Measurements from ENCODE around the gene MTNR1B.

The MTNR1B gene

DNA sequence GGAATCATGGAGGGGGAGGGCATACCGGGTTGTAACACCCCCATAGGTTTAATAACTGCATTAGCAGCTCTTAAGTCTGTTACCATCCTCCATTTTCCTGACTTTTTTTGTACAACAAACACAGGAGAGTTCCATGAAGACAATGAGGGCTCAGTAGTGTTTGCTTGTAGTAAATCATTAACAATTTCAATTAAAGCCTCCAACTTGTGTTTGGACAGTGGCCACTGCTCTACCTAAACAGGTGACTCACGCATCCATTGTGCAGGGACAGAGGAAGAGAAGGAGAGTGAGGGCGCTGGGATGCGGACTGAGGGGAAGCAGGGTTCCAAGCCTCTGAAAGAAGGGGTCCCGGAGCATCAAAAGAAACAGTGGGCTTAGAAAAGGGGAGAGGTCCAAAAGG is 21.3 kb upstream of the MTNR1B start:
- Histone ChIP-seq H3K4me3 (ENCODE audit: low read depth in 1 of 5, low read length in 5 of 5) (no peak overlapping the region), H3K27me3 (ENCODE audit: control insufficient read depth in 5 of 5, insufficient read depth in 4 of 5, low read length in 5 of 5) (no peaks in the 10 kb centered on the region), H3K4me1 (ENCODE audit: control insufficient read depth in 5 of 5, insufficient read depth in 5 of 5, low read length in 5 of 5) (peaks cover 0 to 12% (median 0%) of the 10 kb centered on the region in 5 donors), H3K27ac (ENCODE audit: low read depth, low read length) (no peak overlapping the region), H3K36me3 (ENCODE audit: control insufficient read depth in 5 of 5, insufficient read depth in 5 of 5, low read length in 5 of 5) (no peaks in the 10 kb centered on the region), H3K9ac (ENCODE audit: low read length in 5 of 5) (no peak overlapping the region), H3K9me3 (ENCODE audit: control insufficient read depth in 5 of 5, low read length in 5 of 5) (peaks cover 3 to 15% (median 11%) of the 10 kb centered on the region in 5 donors)

DNA sequence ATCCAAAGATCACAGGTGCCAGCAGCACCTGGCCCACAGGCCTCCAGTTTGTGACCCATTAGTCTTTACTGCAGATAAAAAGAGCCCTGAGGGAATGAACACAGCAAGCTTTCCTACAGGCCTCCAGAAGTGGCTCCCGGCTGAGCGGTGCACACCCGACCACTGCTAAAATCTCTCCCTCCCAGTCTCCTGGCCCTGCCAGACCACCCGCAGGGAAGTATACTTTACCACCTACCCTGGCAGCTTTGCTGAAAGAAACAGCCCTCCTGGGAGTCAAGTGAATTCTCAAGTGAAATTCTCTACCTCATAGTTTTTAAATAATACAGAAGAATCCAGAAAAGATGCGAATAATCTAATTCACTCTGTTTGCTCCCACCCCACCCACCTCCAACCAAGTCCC is 15.4 kb upstream of the MTNR1B start:
- Histone ChIP-seq H3K27ac (ENCODE audit: low read depth, low read length) (no peak overlapping the region), H3K36me3 (ENCODE audit: control insufficient read depth in 5 of 5, insufficient read depth in 5 of 5, low read length in 5 of 5) (no peaks in the 10 kb centered on the region), H3K4me3 (ENCODE audit: low read depth in 1 of 5, low read length in 5 of 5) (no peak overlapping the region), H3K27me3 (ENCODE audit: control insufficient read depth in 5 of 5, insufficient read depth in 4 of 5, low read length in 5 of 5) (no peaks in the 10 kb centered on the region), H3K9me3 (ENCODE audit: control insufficient read depth in 5 of 5, low read length in 5 of 5) (peaks cover 3 to 9% (median 4%) of the 10 kb centered on the region in 5 donors), H3K4me1 (ENCODE audit: control insufficient read depth in 5 of 5, insufficient read depth in 5 of 5, low read length in 5 of 5) (peaks cover 0 to 12% (median 0%) of the 10 kb centered on the region in 5 donors), H3K9ac (ENCODE audit: low read length in 5 of 5) (no peak overlapping the region)

DNA sequence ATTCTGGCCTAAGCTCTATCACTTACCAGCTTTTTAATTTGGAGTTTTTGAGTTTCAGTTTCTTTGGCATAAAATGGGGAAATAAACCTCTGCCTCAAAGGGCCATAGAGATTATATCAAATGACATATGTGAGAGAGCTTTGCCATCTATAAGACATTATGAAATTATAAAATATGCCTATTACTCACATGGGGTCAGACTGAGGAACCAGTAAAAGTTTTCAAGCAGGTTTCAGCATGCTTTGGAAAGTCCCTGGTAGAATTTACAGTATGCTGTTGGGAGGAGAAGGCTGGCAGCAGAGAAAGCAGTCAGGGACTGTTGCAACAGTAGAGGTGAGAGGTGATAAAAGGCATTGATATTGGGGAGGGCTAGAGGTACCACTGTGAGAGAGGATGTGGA is 13.6 kb upstream of the MTNR1B start:
- Histone ChIP-seq H3K36me3 (ENCODE audit: control insufficient read depth in 5 of 5, insufficient read depth in 5 of 5, low read length in 5 of 5) (no peaks in the 10 kb centered on the region), H3K9ac (ENCODE audit: low read length in 5 of 5) (no peak overlapping the region), H3K27me3 (ENCODE audit: control insufficient read depth in 5 of 5, insufficient read depth in 4 of 5, low read length in 5 of 5) (no peaks in the 10 kb centered on the region), H3K4me1 (ENCODE audit: control insufficient read depth in 5 of 5, insufficient read depth in 5 of 5, low read length in 5 of 5) (peaks cover 0 to 26% (median 3%) of the 10 kb centered on the region in 5 donors), H3K27ac (ENCODE audit: low read depth, low read length) (no peak overlapping the region), H3K9me3 (ENCODE audit: control insufficient read depth in 5 of 5, low read length in 5 of 5) (no peaks in the 10 kb centered on the region), H3K4me3 (ENCODE audit: low read depth in 1 of 5, low read length in 5 of 5) (no peak overlapping the region)

DNA sequence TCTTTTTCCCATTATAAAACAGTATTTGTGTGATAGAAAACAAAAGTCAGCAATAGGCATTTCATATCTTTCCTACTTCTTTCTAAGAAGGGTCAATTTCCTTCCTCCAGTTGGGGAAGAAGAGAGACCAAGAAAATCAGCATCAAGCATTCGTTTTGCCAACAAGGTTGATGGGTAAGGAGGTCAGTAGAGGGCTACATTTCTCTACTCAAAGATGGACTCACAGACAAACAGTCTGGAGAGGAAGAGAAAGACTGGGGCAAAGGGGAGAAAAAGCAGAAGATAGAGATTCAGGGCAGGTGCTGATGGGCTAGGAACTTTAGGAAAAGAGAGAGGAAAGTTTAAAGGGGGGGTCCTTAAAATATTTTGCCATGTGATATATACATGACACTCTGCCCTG is 8.6 kb upstream of the MTNR1B start:
- Histone ChIP-seq H3K4me1 (ENCODE audit: control insufficient read depth in 5 of 5, insufficient read depth in 5 of 5, low read length in 5 of 5) (peaks cover 0 to 16% (median 3%) of the 10 kb centered on the region in 5 donors), H3K36me3 (ENCODE audit: control insufficient read depth in 5 of 5, insufficient read depth in 5 of 5, low read length in 5 of 5) (no peaks in the 10 kb centered on the region), H3K9me3 (ENCODE audit: control insufficient read depth in 5 of 5, low read length in 5 of 5) (no peaks in the 10 kb centered on the region), H3K27ac (ENCODE audit: low read depth, low read length) (no peak overlapping the region), H3K9ac (ENCODE audit: low read length in 5 of 5) (no peak overlapping the region), H3K4me3 (ENCODE audit: low read depth in 1 of 5, low read length in 5 of 5) (no peak overlapping the region), H3K27me3 (ENCODE audit: control insufficient read depth in 5 of 5, insufficient read depth in 4 of 5, low read length in 5 of 5) (no peaks in the 10 kb centered on the region)

DNA sequence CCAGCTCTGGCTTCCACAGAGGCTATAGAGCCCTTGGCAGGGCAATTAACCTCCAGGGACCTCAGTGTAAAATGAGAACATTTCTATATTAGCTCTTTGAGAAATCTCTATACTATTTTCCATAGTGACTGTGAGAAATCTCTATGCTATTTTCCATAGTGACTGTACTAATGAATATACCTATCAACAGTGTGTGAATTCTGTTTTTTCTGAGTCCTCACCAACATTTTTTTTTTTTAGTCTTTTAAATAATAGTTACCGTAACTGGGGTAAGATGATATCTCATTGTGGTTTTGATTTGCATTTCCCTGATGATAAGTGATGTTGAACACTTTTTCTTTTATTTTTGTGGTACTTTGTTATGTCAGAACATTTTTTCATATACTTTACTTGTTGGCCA is 7.0 kb upstream of the MTNR1B start:
- Histone ChIP-seq H3K27ac (ENCODE audit: low read depth, low read length) (no peak overlapping the region), H3K9me3 (ENCODE audit: control insufficient read depth in 5 of 5, low read length in 5 of 5) (no peaks in the 10 kb centered on the region), H3K9ac (ENCODE audit: low read length in 5 of 5) (no peak overlapping the region), H3K27me3 (ENCODE audit: control insufficient read depth in 5 of 5, insufficient read depth in 4 of 5, low read length in 5 of 5) (no peaks in the 10 kb centered on the region), H3K4me3 (ENCODE audit: low read depth in 1 of 5, low read length in 5 of 5) (no peak overlapping the region), H3K4me1 (ENCODE audit: control insufficient read depth in 5 of 5, insufficient read depth in 5 of 5, low read length in 5 of 5) (peaks cover 0 to 16% (median 3%) of the 10 kb centered on the region in 5 donors), H3K36me3 (ENCODE audit: control insufficient read depth in 5 of 5, insufficient read depth in 5 of 5, low read length in 5 of 5) (no peaks in the 10 kb centered on the region)

DNA sequence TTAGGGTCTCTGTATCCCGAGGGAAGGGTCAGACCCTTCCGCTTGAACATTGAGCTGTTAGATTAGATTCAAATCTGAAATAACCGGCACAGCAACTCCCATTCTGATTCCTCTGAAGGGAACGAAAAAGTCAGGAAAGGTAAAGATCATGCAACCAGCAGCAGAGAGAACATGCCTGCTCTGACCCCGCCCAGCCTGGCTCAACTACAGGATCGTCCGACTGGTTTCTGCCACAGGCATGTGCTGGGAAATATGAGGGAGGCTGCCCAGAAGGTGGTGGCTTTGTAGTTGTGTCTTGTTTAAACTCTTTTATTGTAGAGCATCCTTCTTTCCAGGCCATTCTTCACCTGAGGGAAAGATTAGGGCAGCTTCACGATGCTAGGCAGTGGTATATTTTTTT is 5.0 kb upstream of the MTNR1B start:
- no peaks in the 10 kb centered on the region for H3K9me3 ChIP-seq (ENCODE audit: control insufficient read depth in 5 of 5, low read length in 5 of 5)
- H3K4me1 ChIP-seq (ENCODE audit: control insufficient read depth in 5 of 5, insufficient read depth in 5 of 5, low read length in 5 of 5), result peaks cover 0 to 19% (median 3%) of the 10 kb centered on the region in 5 donors
- H3K9ac ChIP-seq (ENCODE audit: low read length in 5 of 5), result no peak overlapping the region
- no peaks in the 10 kb centered on the region for H3K36me3 ChIP-seq (ENCODE audit: control insufficient read depth in 5 of 5, insufficient read depth in 5 of 5, low read length in 5 of 5)
- no peak overlapping the region for H3K4me3 ChIP-seq (ENCODE audit: low read depth in 1 of 5, low read length in 5 of 5)
- H3K27ac ChIP-seq (ENCODE audit: low read depth, low read length), result no peak overlapping the region
- peaks cover 0 to 6% (median 6%) of the 10 kb centered on the region in 5 donors for H3K27me3 ChIP-seq (ENCODE audit: control insufficient read depth in 5 of 5, insufficient read depth in 4 of 5, low read length in 5 of 5)

DNA sequence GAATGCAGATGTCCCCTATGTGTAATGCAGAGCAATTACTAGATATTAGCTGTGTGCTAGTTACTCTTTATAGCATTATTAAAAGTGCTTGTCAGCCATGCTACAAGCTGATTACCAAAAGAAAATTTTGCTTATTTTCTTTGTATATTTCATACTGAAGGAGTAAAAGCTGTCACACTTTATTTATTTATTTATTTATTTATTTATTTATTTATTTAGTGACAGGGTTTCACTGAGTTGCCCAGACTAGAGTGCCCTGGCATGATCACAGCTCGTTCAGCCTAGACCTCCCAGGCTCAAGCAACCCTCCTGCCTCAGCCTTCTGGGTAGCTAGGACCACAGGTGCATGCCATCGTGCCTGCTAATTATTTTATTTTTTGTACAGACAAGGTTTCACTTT is 4.3 kb upstream of the MTNR1B start:
- H3K27ac ChIP-seq (ENCODE audit: low read depth, low read length), result no peak overlapping the region
- peaks cover 0 to 19% (median under 1%) of the 10 kb centered on the region in 5 donors for H3K4me1 ChIP-seq (ENCODE audit: control insufficient read depth in 5 of 5, insufficient read depth in 5 of 5, low read length in 5 of 5)
- peaks cover 2 to 12% (median 12%) of the 10 kb centered on the region in 5 donors for H3K27me3 ChIP-seq (ENCODE audit: control insufficient read depth in 5 of 5, insufficient read depth in 4 of 5, low read length in 5 of 5)
- H3K9ac ChIP-seq (ENCODE audit: low read length in 5 of 5), result no peak overlapping the region
- H3K36me3 ChIP-seq (ENCODE audit: control insufficient read depth in 5 of 5, insufficient read depth in 5 of 5, low read length in 5 of 5), result no peaks in the 10 kb centered on the region
- no peak overlapping the region for H3K4me3 ChIP-seq (ENCODE audit: low read depth in 1 of 5, low read length in 5 of 5)
- no peaks in the 10 kb centered on the region for H3K9me3 ChIP-seq (ENCODE audit: control insufficient read depth in 5 of 5, low read length in 5 of 5)

DNA sequence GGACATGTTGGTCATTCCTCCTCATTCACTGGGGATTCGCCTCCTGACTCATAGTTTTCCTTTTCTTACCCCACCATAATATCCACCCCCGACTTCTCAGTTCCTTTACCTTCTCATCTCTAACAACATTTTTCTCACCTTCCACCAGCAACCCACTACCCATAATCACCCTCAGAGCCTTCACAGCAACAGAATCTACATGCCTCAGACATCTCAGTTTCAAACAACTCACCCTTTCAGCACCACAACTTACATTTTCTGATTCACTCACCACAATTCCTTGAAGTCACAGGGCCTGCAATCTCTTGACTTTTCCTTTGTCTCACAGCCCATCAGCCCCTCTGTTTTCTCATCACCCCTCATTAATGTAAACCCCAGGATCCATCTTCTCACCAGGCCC is 2.3 kb upstream of the MTNR1B start:
- no peaks in the 10 kb centered on the region for H3K9me3 ChIP-seq (ENCODE audit: control insufficient read depth in 5 of 5, low read length in 5 of 5)
- no peak overlapping the region for H3K4me3 ChIP-seq (ENCODE audit: low read depth in 1 of 5, low read length in 5 of 5)
- peaks cover 0 to 11% (median 0%) of the 10 kb centered on the region in 5 donors for H3K4me1 ChIP-seq (ENCODE audit: control insufficient read depth in 5 of 5, insufficient read depth in 5 of 5, low read length in 5 of 5)
- H3K27ac ChIP-seq (ENCODE audit: low read depth, low read length), result no peak overlapping the region
- H3K27me3 ChIP-seq (ENCODE audit: control insufficient read depth in 5 of 5, insufficient read depth in 4 of 5, low read length in 5 of 5), result peaks cover 4 to 12% (median 12%) of the 10 kb centered on the region in 5 donors
- no peaks in the 10 kb centered on the region for H3K36me3 ChIP-seq (ENCODE audit: control insufficient read depth in 5 of 5, insufficient read depth in 5 of 5, low read length in 5 of 5)
- no peak overlapping the region for H3K9ac ChIP-seq (ENCODE audit: low read length in 5 of 5)

DNA sequence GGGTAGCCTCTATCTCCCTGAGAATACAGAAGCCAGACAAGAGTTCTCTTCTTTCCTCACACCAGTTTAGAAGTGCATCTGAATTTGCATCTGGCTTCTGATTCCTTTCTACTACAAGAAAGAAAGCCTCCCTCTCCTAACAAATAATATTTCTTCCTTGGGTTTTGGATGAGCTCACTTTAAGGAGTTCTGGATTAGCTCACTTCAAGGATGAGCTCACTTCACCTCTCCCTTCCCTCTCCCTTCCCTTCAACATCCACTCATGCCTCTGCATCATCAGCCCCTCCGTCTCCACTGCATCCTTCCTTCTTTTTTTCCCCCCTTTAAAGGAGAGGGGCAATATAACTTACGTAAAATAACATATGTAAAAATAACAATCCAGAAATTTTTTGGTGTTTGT is 1.6 kb upstream of the MTNR1B start:
- H3K9ac ChIP-seq (ENCODE audit: low read length in 5 of 5), result no peak overlapping the region
- H3K4me3 ChIP-seq (ENCODE audit: low read depth in 1 of 5, low read length in 5 of 5), result no peak overlapping the region
- no peaks in the 10 kb centered on the region for H3K9me3 ChIP-seq (ENCODE audit: control insufficient read depth in 5 of 5, low read length in 5 of 5)
- no peaks in the 10 kb centered on the region for H3K36me3 ChIP-seq (ENCODE audit: control insufficient read depth in 5 of 5, insufficient read depth in 5 of 5, low read length in 5 of 5)
- H3K4me1 ChIP-seq (ENCODE audit: control insufficient read depth in 5 of 5, insufficient read depth in 5 of 5, low read length in 5 of 5), result peaks cover 0 to 11% (median 0%) of the 10 kb centered on the region in 5 donors
- no peak overlapping the region for H3K27ac ChIP-seq (ENCODE audit: low read depth, low read length)
- peaks cover 4 to 13% (median 12%) of the 10 kb centered on the region in 5 donors for H3K27me3 ChIP-seq (ENCODE audit: control insufficient read depth in 5 of 5, insufficient read depth in 4 of 5, low read length in 5 of 5)

DNA sequence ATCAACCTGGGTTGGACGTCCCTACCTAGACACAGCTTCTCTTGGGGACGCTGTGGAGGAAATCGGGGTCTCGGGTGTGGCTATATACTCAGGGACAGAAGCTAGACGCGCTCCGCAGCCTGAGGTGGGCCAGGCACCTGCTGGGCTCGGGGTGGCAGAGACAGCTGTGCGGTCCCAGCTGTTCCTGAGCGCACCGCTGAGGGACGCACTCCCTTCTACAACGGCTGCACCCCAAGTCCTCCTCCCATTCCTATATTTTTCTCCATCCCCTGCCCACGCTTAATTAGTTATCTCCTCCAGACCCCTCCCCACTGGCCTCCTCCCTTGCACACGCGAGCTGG is 188 bp upstream of the MTNR1B start:
- Histone ChIP-seq H3K27ac (ENCODE audit: low read depth, low read length) (no peak overlapping the region), H3K4me1 (ENCODE audit: control insufficient read depth in 5 of 5, insufficient read depth in 5 of 5, low read length in 5 of 5) (peaks cover 0 to 11% (median 0%) of the 10 kb centered on the region in 5 donors), H3K36me3 (ENCODE audit: control insufficient read depth in 5 of 5, insufficient read depth in 5 of 5, low read length in 5 of 5) (no peaks in the 10 kb centered on the region), H3K4me3 (ENCODE audit: low read depth in 1 of 5, low read length in 5 of 5) (no peak overlapping the region), H3K9ac (ENCODE audit: low read length in 5 of 5) (no peak overlapping the region), H3K9me3 (ENCODE audit: control insufficient read depth in 5 of 5, low read length in 5 of 5) (no peaks in the 10 kb centered on the region), H3K27me3 (ENCODE audit: control insufficient read depth in 5 of 5, insufficient read depth in 4 of 5, low read length in 5 of 5) (peaks cover 7 to 15% (median 12%) of the 10 kb centered on the region in 5 donors)

DNA sequence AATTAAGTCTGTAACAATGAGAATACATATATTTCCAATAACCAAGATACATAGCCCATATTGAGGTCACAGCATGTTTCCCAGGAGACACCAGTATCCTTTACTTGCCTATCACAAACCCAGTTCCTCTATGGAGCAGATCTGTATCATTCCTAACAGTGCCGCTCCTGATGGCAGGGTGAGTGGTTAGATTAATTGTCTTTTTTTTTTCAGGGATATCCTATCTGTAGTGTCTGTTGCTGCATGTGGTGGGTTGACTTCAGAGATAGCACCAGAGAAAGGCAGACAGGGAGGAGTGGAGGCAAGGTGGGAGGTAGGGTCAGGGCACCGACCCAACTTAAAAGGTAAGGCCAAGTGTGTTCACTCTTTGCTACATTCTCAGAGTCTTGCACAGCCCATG is 2.8 kb downstream of the MTNR1B start:
- no peaks in the 10 kb centered on the region for H3K36me3 ChIP-seq (ENCODE audit: control insufficient read depth in 5 of 5, insufficient read depth in 5 of 5, low read length in 5 of 5)
- H3K27ac ChIP-seq (ENCODE audit: low read depth, low read length), result no peak overlapping the region
- peaks cover 7 to 15% (median 12%) of the 10 kb centered on the region in 5 donors for H3K27me3 ChIP-seq (ENCODE audit: control insufficient read depth in 5 of 5, insufficient read depth in 4 of 5, low read length in 5 of 5)
- no peaks in the 10 kb centered on the region for H3K9me3 ChIP-seq (ENCODE audit: control insufficient read depth in 5 of 5, low read length in 5 of 5)
- no peak overlapping the region for H3K4me3 ChIP-seq (ENCODE audit: low read depth in 1 of 5, low read length in 5 of 5)
- peaks cover 0 to 11% (median 0%) of the 10 kb centered on the region in 5 donors for H3K4me1 ChIP-seq (ENCODE audit: control insufficient read depth in 5 of 5, insufficient read depth in 5 of 5, low read length in 5 of 5)
- no peak overlapping the region for H3K9ac ChIP-seq (ENCODE audit: low read length in 5 of 5)

Data from subcutaneous abdominal adipose tissue (tissue), 5 donors.